Activated T-cell treated with anti-CD3 and anti-CD28 coated beads, Interleukin-2, amount 50 U/mL, for 24 hours (primary cell): Measurements from ENCODE around the gene ANXA11.
"Not testable (repeated sequence)": the region's sequence is repeated elsewhere in the genome, so short reads cannot be mapped to it uniquely, and the experiment has no call there.

Experiments used
- DNase-seq: peaks from one replicate; pipeline ENCODE4 v3.0.0-alpha.2; 2020
- H3K27ac Mint-ChIP-seq: 2 replicates; pipeline ENCODE4 v1.8.0; 2020; ENCODE audit warnings: mild to moderate bottlenecking, mixed read lengths
- H3K27me3 Mint-ChIP-seq: 2 replicates; pipeline ENCODE4 v1.8.0; 2020; ENCODE audit warnings: mixed read lengths
- H3K36me3 Mint-ChIP-seq: 2 replicates; pipeline ENCODE4 v1.8.0; 2020; ENCODE audit warnings: low read depth, mixed read lengths
- H3K4me1 Mint-ChIP-seq: 2 replicates; pipeline ENCODE4 v1.8.0; 2020; ENCODE audit warnings: low read depth, mixed read lengths
- H3K4me3 Mint-ChIP-seq: 2 replicates; pipeline ENCODE4 v1.8.0; 2020; ENCODE audit warnings: mild to moderate bottlenecking, moderate library complexity, mixed read lengths
- H3K9me3 Mint-ChIP-seq: 2 replicates; pipeline ENCODE4 v1.8.0; 2020; ENCODE audit warnings: mixed read lengths

Gene ANXA11

DNA sequence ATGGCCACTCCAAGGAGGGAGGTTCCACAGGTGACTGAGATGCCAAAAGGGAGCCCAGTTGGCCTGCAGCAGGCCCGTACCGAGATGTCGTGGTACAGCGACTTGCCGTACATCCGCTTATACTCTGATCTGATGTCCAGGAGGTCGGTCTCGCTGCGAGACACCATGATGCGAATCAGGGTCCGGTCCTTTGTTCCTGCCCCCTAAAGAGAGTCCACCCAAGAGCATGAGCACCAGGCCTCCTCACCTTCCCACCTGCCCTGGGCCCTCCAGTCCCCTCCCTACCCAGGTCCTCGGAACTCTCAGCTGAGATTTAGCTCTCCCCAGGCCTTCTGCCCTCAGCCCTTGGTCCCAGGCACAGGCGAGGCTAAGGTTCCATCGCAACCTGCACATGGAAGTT is 47.8 kb downstream of the ANXA11 start:
- Mint-ChIP-seq H3K27me3 (no peaks in the 10 kb centered on the region), H3K9me3 (no peaks in the 10 kb centered on the region), H3K4me3 (no peak overlapping the region), H3K27ac (peak overlapping the region; percentile 1), H3K4me1 (peaks cover 15% of the 10 kb centered on the region), H3K36me3 (peaks cover 100% of the 10 kb centered on the region)
- no peak for DNase-seq

DNA sequence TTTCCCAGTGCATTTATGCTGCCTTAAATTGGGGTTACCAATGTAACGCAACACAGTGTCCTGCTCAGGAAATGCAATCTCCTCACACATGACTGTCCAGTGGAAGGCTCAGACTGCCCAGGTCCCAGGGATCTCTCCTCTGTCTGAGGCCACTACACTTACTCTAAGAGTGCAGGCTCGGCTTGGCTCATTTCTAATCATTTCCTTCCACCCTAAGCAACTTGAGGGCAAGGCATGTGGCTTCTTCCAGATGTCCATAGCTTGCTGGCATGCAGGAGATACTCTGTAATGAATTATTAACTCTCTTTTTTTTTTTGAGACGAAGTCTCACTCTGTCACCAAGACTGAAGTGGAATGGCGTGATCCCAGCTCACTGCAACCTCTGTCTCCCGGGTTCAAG is 49.1 kb downstream of the ANXA11 start:
- Mint-ChIP-seq H3K4me3 (no peak overlapping the region), H3K36me3 (peaks cover 100% of the 10 kb centered on the region), H3K9me3 (peaks cover 6% of the 10 kb centered on the region), H3K27me3 (no peaks in the 10 kb centered on the region), H3K4me1 (peaks cover 15% of the 10 kb centered on the region), H3K27ac (peak overlapping the region; percentile 85)
- no peak for DNase-seq

DNA sequence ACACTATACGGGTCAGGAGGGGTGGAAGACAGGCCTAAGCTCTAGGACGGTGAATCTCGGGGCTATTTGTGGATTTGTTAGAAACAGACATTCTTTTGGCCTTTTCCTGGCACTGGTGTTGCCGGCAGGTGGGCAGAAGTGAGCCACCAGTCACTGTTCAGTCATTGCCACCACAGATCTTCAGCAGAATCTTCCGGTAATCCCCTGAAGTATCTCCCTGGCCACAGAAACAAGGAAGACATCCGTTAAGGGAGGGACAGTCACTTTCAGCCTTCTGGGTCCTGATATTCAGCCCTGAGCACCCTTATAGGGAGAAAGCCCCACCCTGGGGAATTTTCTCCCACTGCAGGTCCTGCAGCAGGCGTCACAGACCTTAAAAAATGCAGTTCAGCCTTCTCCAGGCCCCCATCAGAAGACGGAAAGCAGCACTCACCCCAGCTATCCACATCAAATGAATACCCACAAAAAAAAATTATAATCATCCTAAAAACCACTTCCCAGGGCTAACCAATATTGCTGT is 49.6 kb downstream of the ANXA11 start:
- DNase-seq: no peak
- H3K4me3 Mint-ChIP-seq: no peak overlapping the region
- H3K36me3 Mint-ChIP-seq: peaks cover 100% of the 10 kb centered on the region
- no peaks in the 10 kb centered on the region for H3K27me3 Mint-ChIP-seq
- peaks cover 7% of the 10 kb centered on the region for H3K9me3 Mint-ChIP-seq
- H3K4me1 Mint-ChIP-seq: peaks cover 15% of the 10 kb centered on the region
- H3K27ac Mint-ChIP-seq: peak overlapping the region; percentile 85

DNA sequence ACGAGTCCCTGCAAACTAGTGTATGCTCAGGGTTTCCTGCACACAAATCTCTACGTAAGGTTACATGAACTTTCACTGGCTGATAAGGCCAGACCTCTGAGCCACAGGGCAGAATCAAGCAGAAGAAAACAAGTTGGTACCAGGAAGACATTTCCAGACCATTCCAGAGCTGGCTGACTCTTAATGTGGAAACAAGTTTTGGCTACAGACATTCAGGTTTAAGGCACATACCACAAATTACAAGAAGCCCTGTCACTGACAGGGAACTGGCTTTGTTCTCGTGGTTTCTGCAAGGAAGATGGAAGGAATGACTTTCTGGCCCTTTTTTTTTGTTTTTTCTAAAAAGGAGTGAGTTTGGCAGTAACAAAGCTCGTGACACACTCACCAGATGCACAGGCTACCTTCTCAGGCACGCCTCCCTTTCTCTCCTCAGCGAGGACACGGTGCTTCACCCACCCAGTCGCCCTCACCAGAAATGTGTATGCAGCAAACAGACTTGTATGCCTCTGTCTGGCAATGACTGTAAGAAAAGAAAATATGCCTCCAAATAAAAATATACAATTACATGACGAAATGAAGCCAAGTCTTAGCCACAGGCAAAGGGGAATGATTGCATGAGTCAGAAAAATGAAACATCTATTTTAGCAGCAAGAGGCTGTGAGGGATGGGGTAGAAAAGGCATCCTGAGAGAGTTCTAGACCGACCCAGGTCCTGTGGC is 50.2 kb downstream of the ANXA11 start:
- Mint-ChIP-seq H3K4me1 (peaks cover 15% of the 10 kb centered on the region), H3K9me3 (peaks cover 11% of the 10 kb centered on the region), H3K27ac (peak overlapping the region; percentile 85), H3K36me3 (peaks cover 100% of the 10 kb centered on the region), H3K27me3 (no peaks in the 10 kb centered on the region), H3K4me3 (no peak overlapping the region)
- DNase-seq: no peak

DNA sequence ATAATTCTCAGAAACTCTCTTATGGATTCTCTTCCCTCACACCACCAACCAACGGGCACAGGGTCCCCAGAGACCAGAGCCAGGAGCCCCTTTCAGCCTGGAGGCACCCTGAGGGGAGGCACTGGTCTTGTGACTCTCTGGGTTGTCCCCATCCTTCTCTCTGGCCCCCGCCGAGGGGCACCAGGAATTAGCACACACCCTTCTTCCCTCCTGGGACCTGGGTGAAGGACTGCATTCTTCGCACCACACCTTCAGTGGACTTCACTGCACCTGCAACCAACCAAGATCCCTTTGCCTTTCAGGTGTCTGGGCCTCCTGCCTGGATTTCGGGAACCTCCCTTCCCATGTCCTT is 50.7 kb downstream of the ANXA11 start:
- H3K27me3 Mint-ChIP-seq: no peaks in the 10 kb centered on the region

GRCh38 chr10:80153460-80153859 is 51.9 kb downstream of the ANXA11 start:
- H3K4me1 Mint-ChIP-seq: peaks cover 15% of the 10 kb centered on the region
- H3K27ac Mint-ChIP-seq: peak overlapping the region; percentile 78
- DNase-seq: no peak
- H3K27me3 Mint-ChIP-seq: no peaks in the 10 kb centered on the region
- no peak overlapping the region for H3K4me3 Mint-ChIP-seq
- peaks cover 14% of the 10 kb centered on the region for H3K9me3 Mint-ChIP-seq
- H3K36me3 Mint-ChIP-seq: peaks cover 100% of the 10 kb centered on the region

More for the DNA sequence above, 50.7 kb downstream of the ANXA11 start:
- Mint-ChIP-seq H3K4me3 (no peak overlapping the region), H3K36me3 (peaks cover 100% of the 10 kb centered on the region), H3K27ac (peak overlapping the region; percentile 85), H3K9me3 (peaks cover 12% of the 10 kb centered on the region), H3K4me1 (peaks cover 15% of the 10 kb centered on the region)
- DNase-seq: no peak

DNA sequence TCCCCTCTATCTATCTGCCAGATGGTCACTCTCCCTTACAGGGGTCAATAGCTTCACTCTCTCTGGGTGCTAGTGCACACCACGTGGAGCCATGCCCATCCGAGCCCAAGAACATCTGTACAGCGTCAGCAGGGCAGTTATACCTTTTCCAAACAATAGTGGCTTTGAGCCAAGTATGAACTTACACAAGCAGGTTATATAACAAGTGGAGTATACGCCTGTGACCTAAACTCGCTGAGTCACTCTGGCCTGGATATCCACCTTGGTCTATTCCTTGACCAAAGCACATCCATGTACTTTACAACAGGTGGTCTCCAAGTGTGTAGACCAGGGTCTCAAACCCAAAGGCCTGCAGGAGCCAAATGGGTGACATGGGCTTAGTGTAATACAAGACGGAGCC is 52.5 kb downstream of the ANXA11 start:
- peaks cover 15% of the 10 kb centered on the region for H3K4me1 Mint-ChIP-seq
- peaks cover 14% of the 10 kb centered on the region for H3K9me3 Mint-ChIP-seq
- no peak overlapping the region for H3K4me3 Mint-ChIP-seq
- H3K36me3 Mint-ChIP-seq: peaks cover 100% of the 10 kb centered on the region
- no peak for DNase-seq
- H3K27ac Mint-ChIP-seq: peak overlapping the region; percentile 31
- no peaks in the 10 kb centered on the region for H3K27me3 Mint-ChIP-seq

DNA sequence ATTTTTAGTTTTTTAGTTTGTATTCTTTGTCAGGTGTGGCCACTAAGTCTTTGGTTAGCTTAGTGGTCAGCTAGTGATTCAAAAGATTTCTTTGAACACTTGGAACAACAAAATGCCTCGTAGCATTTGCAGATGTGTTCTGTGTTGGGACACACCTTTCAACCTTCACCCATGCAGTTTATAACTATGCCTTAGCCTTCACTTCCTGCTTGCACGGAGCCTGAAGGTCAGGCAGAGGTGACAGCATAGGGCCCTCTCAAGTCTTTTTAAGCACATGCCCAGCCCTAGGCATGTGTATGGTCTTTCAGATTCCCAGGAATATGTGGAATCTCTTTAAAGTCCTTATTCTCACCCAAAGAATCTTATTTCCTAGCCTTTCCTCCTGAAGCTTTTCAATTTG is 55.2 kb downstream of the ANXA11 start:
- no peak for DNase-seq
- no peaks in the 10 kb centered on the region for H3K27me3 Mint-ChIP-seq
- H3K9me3 Mint-ChIP-seq: peaks cover 14% of the 10 kb centered on the region
- peak overlapping the region; percentile 45 for H3K27ac Mint-ChIP-seq
- H3K4me3 Mint-ChIP-seq: no peak overlapping the region
- H3K4me1 Mint-ChIP-seq: peaks cover 11% of the 10 kb centered on the region
- H3K36me3 Mint-ChIP-seq: peaks cover 77% of the 10 kb centered on the region

GRCh38 chr10:80149123-80149522 is 56.2 kb downstream of the ANXA11 start:
- Mint-ChIP-seq H3K9me3 (peaks cover 14% of the 10 kb centered on the region), H3K36me3 (peaks cover 66% of the 10 kb centered on the region)

GRCh38 chr10:80148166-80148805 is 57.1 kb downstream of the ANXA11 start:
- H3K4me3 Mint-ChIP-seq: no peak overlapping the region
- H3K4me1 Mint-ChIP-seq: peaks cover 21% of the 10 kb centered on the region
- H3K27ac Mint-ChIP-seq: peak overlapping the region; percentile 72
- H3K36me3 Mint-ChIP-seq: peaks cover 58% of the 10 kb centered on the region
- peaks cover 14% of the 10 kb centered on the region for H3K9me3 Mint-ChIP-seq
- no peaks in the 10 kb centered on the region for H3K27me3 Mint-ChIP-seq
- no peak for DNase-seq

More at GRCh38 chr10:80149123-80149522, 56.2 kb downstream of the ANXA11 start:
- Mint-ChIP-seq H3K27me3 (no peaks in the 10 kb centered on the region), H3K4me1 (peaks cover 17% of the 10 kb centered on the region), H3K4me3 (no peak overlapping the region), H3K27ac (no peak overlapping the region)
- no peak for DNase-seq

DNA sequence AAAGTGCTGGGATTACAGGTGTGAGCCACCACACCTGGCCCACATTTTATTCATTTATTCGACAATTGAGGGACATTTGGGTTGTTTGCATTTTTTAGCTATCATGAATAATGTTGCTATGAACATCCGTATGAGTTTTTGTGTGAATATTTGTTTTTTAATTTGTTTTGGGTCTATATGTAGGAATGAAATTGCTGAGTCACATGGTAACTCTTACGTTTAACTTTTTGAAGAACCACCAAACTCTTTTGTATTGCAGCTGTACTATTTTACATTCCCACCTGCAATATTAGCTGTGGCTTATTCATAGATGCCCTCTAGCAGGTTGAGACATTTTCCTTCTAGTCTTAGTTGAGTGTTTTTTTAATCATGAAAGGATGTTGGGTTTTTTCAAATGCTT is 58.4 kb downstream of the ANXA11 start:
- no peak overlapping the region for H3K4me3 Mint-ChIP-seq
- H3K27me3 Mint-ChIP-seq: no peaks in the 10 kb centered on the region
- DNase-seq: no peak
- H3K4me1 Mint-ChIP-seq: peaks cover 21% of the 10 kb centered on the region
- H3K9me3 Mint-ChIP-seq: peaks cover 14% of the 10 kb centered on the region
- H3K27ac Mint-ChIP-seq: no peak overlapping the region
- peaks cover 44% of the 10 kb centered on the region for H3K36me3 Mint-ChIP-seq

GRCh38 chr10:80145406-80146308 is 59.7 kb downstream of the ANXA11 start:
- Mint-ChIP-seq H3K27ac (peak overlapping the region; percentile 73), H3K4me1 (peaks cover 21% of the 10 kb centered on the region), H3K36me3 (peaks cover 31% of the 10 kb centered on the region)
- not testable (repeated sequence) for DNase-seq, H3K27me3 Mint-ChIP-seq, H3K4me3 Mint-ChIP-seq, H3K9me3 Mint-ChIP-seq

- peak overlapping the region; percentile 73 for H3K27ac Mint-ChIP-seq
- H3K4me3 Mint-ChIP-seq: peak overlapping the region; percentile 70
- H3K36me3 Mint-ChIP-seq: peaks cover 22% of the 10 kb centered on the region
- H3K4me1 Mint-ChIP-seq: peaks cover 21% of the 10 kb centered on the region
- peaks cover 2% of the 10 kb centered on the region for H3K9me3 Mint-ChIP-seq
- peak; percentile 55 for DNase-seq
- peaks cover 12% of the 10 kb centered on the region for H3K27me3 Mint-ChIP-seq
These were observed 60.6 kb downstream of the ANXA11 start for GRCh38 chr10:80144696-80145131.

GRCh38 chr10:80144067-80144695 is 61.2 kb downstream of the ANXA11 start:
- Mint-ChIP-seq H3K27me3 (peaks cover 15% of the 10 kb centered on the region), H3K9me3 (peaks cover 2% of the 10 kb centered on the region), H3K4me1 (peaks cover 21% of the 10 kb centered on the region), H3K4me3 (peak overlapping the region; percentile 70), H3K36me3 (peaks cover 17% of the 10 kb centered on the region), H3K27ac (peak overlapping the region; percentile 73)
- peak; percentile 64 for DNase-seq
